ENCODE results near the gene CATSPERZ.

CATSPERZ gene

GRCh38 chr11:64285885-64286800, 14.0 kb upstream of the CATSPERZ start:
- no peak for DNase-seq (ENCODE audit: low read depth in 2 of 2)

DNA sequence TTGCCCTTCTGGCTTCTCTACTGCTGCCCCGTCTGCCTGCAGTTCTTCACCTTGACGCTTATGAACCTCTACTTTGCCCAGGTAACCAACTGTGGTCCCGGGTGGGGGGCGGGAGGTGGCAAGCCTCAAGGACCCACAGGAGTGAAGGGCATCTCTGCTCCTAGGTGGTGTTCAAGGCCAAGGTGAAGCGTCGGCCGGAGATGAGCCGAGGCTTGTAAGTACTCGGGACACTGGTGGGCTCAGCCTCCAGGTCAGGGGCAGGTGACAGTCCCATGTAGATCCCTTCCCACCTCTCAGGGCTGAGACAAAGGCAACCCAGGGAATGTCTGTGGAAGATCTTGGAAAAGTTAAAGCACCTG, 13.4 kb upstream of the CATSPERZ start:
- DNase-seq (ENCODE audit: low read depth in 2 of 2): no peak

DNA sequence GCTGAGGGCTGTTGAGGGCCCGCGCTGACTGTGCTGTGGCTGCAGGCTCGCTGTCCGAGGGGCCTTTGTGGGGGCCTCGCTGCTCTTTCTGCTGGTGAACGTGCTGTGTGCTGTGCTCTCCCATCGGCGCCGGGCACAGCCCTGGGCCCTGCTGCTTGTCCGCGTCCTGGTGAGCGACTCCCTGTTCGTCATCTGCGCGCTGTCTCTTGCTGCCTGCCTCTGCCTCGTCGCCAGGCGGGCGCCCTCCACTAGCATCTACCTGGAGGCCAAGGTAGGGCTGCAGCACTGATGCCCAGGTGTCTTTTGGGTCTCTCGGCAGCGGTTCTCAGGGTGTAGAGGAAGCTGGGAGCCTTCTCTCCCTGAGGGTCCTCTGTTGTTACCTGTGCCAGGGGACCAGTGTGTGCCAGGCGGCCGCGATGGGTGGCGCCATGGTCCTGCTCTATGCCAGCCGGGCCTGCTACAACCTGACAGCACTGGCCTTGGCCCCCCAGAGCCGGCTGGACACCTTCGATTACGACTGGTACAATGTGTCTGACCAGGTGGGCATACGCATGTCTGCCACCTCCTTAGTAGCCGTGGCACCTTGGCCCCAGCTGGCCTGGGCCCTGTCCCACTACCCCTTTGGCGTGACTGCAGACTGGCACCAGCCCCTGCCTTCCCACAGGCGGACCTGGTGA, 12.3 kb upstream of the CATSPERZ start:
- DNase-seq (ENCODE audit: low read depth in 2 of 2): no peak

DNA sequence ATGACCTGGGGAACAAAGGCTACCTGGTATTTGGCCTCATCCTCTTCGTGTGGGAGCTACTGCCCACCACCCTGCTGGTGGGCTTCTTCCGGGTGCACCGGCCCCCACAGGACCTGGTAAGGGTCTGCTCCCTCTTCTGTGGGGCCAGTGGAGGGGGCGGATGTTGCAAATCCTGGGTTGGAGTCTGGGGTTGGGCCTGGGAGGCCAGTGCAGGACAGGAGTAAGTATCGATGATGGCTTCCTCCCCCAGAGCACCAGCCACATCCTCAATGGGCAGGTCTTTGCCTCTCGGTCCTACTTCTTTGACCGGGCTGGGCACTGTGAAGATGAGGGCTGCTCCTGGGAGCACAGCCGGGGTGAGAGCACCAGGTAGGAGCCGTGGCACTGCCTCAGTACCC, 11.8 kb upstream of the CATSPERZ start:
- DNase-seq (ENCODE audit: low read depth in 2 of 2): no peak

GRCh38 chr11:64289002-64289564, 11.1 kb upstream of the CATSPERZ start:
- no peak for DNase-seq (ENCODE audit: low read depth in 2 of 2)

DNA sequence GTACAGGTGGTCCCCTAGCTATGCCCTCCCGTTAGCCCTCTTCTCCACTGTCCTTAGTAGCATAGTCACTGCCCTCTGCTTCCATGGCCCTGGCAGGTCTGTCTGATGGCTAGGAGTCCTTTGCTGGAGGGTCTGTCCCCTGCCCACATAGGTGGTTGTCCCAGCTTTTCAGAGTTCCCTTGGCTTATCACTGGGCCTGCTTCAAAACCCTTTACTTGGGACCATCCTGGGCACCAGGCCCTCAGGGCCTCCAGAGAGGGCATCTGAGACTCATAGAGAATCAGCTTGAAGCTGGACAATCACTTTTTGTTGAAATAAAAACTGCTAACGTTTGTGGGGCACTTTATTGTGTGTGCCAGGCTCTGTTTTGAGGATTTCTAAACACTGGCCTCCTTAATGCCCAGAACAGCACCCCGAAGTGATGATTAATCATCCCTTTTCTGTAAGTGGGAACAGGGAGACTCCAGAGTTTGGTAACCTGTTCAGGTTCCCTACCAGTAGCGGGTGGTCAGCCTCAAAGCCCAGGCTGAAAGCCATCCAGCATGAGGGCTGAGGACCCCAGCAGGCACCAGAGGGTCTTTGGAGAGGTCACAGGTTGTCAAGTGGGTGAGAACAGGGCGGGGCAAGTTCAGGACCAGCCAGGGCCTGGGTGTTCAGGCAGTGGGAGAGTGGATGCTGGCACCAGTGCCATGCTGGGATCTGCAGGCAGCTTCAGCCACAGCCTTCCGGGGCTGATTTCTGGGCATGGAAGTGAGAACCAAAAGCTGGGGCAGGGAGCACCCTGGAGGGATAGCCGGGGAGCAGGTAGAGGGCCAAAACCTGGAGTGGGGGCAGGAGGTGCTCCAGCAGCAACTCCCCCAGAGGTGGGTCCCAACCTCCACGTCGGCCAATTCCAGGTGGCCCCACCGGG, 9.6 kb upstream of the CATSPERZ start:
- no peak for DNase-seq (ENCODE audit: low read depth in 2 of 2)

- no peak for DNase-seq (ENCODE audit: low read depth in 2 of 2)
These were observed 8.9 kb upstream of the CATSPERZ start, which contains the start of gene KCNK4 for GRCh38 chr11:64291262-64291751. KCNK4 (plus strand) TSS chr11:64291302; CDS start chr11:64293019, 1,717 bp downstream.

GRCh38 chr11:64291752-64292459, 8.3 kb upstream of the CATSPERZ start:
- no peak for DNase-seq (ENCODE audit: low read depth in 2 of 2)

- DNase-seq (ENCODE audit: low read depth in 2 of 2): no peak
These were observed 7.5 kb upstream of the CATSPERZ start for GRCh38 chr11:64292460-64293254.

GRCh38 chr11:64294774-64295173, 5.4 kb upstream of the CATSPERZ start:
- DNase-seq (ENCODE audit: low read depth in 2 of 2): no peak

- no peak for DNase-seq (ENCODE audit: low read depth in 2 of 2)
These were observed 4.4 kb upstream of the CATSPERZ start for GRCh38 chr11:64295760-64296159.

GRCh38 chr11:64296236-64296635, 3.9 kb upstream of the CATSPERZ start:
- DNase-seq (ENCODE audit: low read depth in 2 of 2): no peak

DNA sequence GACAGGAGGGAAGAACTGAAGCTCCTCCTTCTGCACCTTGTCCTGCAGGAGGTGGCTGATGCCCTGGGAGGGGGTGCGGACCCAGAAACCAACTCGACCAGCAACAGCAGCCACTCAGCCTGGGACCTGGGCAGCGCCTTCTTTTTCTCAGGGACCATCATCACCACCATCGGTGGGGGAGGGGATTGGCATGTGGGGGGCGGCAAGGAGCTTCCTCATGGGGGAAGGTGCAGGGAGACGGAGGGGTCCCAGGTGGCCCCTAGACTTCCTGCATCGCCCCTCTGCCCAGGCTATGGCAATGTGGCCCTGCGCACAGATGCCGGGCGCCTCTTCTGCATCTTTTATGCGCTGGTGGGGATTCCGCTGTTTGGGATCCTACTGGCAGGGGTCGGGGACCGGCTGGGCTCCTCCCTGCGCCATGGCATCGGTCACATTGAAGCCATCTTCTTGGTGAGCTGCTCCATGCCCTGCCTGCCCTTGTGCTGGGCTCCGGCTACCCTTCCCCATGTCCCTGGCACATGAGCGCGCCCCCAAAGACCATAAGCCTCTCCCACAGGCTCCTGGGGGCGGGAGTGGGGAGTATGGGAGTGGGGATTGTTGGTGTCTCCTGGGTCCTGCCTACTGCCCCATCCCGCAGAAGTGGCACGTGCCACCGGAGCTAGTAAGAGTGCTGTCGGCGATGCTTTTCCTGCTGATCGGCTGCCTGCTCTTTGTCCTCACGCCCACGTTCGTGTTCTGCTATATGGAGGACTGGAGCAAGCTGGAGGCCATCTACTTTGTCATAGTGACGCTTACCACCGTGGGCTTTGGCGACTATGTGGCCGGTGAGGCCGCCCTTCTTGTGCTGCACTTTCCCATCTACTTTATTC, 3.1 kb upstream of the CATSPERZ start:
- no peak for DNase-seq (ENCODE audit: low read depth in 2 of 2)

- DNase-seq (ENCODE audit: low read depth in 2 of 2): no peak
These were observed 2.3 kb upstream of the CATSPERZ start for GRCh38 chr11:64297699-64298358.

- DNase-seq (ENCODE audit: low read depth in 2 of 2): no peak
These were observed 952 bp upstream of the CATSPERZ start for GRCh38 chr11:64298966-64299846.

DNA sequence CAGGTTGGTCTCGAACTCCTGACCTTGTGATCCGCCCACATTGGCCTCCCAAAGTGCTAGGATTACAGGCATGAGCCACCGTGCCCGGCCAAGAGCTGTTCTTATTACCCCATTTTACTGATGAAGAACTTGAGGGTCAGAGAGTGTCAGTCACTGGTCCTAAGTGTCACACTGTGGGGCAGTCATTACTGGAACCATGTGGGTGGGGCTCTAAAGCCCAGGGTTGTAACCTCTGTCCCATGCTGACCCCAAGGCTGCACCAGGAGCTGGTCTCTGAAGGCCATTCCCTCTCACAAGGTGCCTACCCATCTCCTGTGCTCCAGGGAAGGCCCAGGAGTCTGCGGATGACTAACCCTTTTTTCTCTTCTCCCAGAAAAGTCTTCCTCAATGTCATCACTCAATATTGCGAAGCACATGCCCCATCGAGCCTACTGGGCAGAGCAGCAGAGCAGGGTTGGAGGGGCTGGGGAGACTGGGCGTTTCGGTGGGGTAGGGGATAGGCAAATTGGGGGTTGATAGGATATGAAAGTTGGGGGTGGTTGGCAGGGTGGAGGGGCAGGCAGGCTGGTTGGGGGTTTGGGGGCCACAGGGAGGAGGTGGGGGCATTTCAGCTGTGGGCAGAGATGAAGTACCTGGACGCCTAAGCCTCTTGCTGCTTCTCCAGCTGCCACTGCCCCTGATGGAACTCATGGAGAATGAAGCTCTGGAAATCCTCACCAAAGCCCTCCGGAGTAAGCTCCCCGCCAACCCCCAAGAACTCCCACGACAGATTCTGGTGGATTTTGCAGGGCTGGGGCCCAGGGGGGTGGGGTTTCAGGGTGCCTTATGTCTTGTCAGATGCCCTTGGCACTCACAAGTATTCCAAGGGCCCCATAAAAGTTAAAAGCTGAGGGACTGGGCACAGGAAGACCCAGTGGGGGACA, 3.2 kb downstream of the CATSPERZ start:
- DNase-seq (ENCODE audit: low read depth in 2 of 2): no peak

- no peak for DNase-seq (ENCODE audit: low read depth in 2 of 2)
These were observed 3.8 kb downstream of the CATSPERZ start for GRCh38 chr11:64304032-64304315.
